ENCODE results near the gene P2RX7. TPM values are rescaled to one million over a fixed set of nuclear protein-coding genes. Genes with fewer than 3 reads are reported as not detected.
A peak's percentile ranks its signal among the peaks of the same experiment; 100 is the strongest.

Gene P2RX7
- total and polyA plus RNA-seq, 8 donors, result 0.77 to 8.8 (median 1.4) TPM

GRCh38 chr12:121124402-121125109 lies 8.1 kb upstream of the P2RX7 start:
- H3K27ac ChIP-seq, result peak overlapping the region in 2 of 4 donors; percentile 47 to 60
- DNase-seq, result peak in 4 of 6 donors; percentile 11 to 43 (median 27)
- H3K36me3 ChIP-seq, result no peaks in the 10 kb centered on the region
- H3K27me3 ChIP-seq, result no peaks in the 10 kb centered on the region
- H3K4me3 ChIP-seq, result no peak overlapping the region
- TF ChIP-seq CTCF (IDR thresholded peaks at IDR 0.05), result no peak
- intact Hi-C loops (cut with DNase I), result no loop called here
- no peak for FAIRE-seq
- no peaks in the 10 kb centered on the region for H3K9me3 ChIP-seq
- ATAC-seq, result peak; percentile 73 to 81 (median 76)
- H3K4me1 ChIP-seq, result no peaks in the 10 kb centered on the region
- WGBS, 2 donors, result 72 to 80% methylated on average over 4 of the region's 4 CpGs

GRCh38 chr12:121127501-121127900 lies 5.2 kb upstream of the P2RX7 start:
- DNase-seq (no peak), ATAC-seq (no peak), FAIRE-seq (no peak)
- H3K9me3 ChIP-seq, result no peaks in the 10 kb centered on the region
- H3K4me3 ChIP-seq, result no peak overlapping the region
- no peak overlapping the region for H3K27ac ChIP-seq
- H3K36me3 ChIP-seq, result no peaks in the 10 kb centered on the region
- intact Hi-C loops (cut with DNase I), result no loop called here
- no peak for TF ChIP-seq CTCF (IDR thresholded peaks at IDR 0.05)
- 44 to 63% methylated on average over 3 of the region's 3 CpGs for WGBS, 2 donors
- H3K27me3 ChIP-seq, result no peaks in the 10 kb centered on the region
- no peaks in the 10 kb centered on the region for H3K4me1 ChIP-seq

- ATAC-seq (peak; percentile 42 to 72 (median 66)), DNase-seq (peak; percentile 46 to 76 (median 57)), FAIRE-seq (no peak)
- Histone ChIP-seq H3K4me3 (no peak overlapping the region), H3K27ac (peak overlapping the region in 2 of 4 donors; percentile 48 to 67), H3K36me3 (no peaks in the 10 kb centered on the region), H3K9me3 (no peaks in the 10 kb centered on the region), H3K4me1 (peaks cover 0 to 9% (median 0%) of the 10 kb centered on the region in 3 donors), H3K27me3 (no peaks in the 10 kb centered on the region)
- TF ChIP-seq CTCF (IDR thresholded peaks at IDR 0.05), result no peak
- intact Hi-C loops (cut with DNase I), result no loop called here
- WGBS, 2 donors, result 37 to 38% methylated on average over 10 to 11 of the region's 11 CpGs
Observed at GRCh38 chr12:121128908-121129810, 3.5 kb upstream of the P2RX7 start.

GRCh38 chr12:121129811-121130147 lies 2.9 kb upstream of the P2RX7 start:
- H3K4me1 ChIP-seq, result peaks cover 0 to 9% (median 0%) of the 10 kb centered on the region in 3 donors
- H3K9me3 ChIP-seq, result no peaks in the 10 kb centered on the region
- intact Hi-C loops (cut with DNase I), result no loop called here
- no peaks in the 10 kb centered on the region for H3K27me3 ChIP-seq
- DNase-seq, result no peak
- no peak for TF ChIP-seq CTCF (IDR thresholded peaks at IDR 0.05)
- no peak for ATAC-seq
- no peaks in the 10 kb centered on the region for H3K36me3 ChIP-seq
- H3K27ac ChIP-seq, result peak overlapping the region in 2 of 4 donors; percentile 48 to 67
- FAIRE-seq, result no peak
- 78 to 83% methylated on average over 4 of the region's 4 CpGs for WGBS, 2 donors
- H3K4me3 ChIP-seq, result no peak overlapping the region

All from pancreas (tissue), 10 donors.